Trophoblast cell (in vitro differentiated cells and primary cell): ENCODE measurements around the gene ARHGAP27.

Source experiments
- DNase-seq, 2 donors: peaks; one replicate each; pipeline ENCODE4 v3.0.0-alpha.2; 2016
- H2AFZ ChIP-seq: 2 replicates; pipeline ENCODE4 v1.6.1; 2013; ENCODE audit warnings: low read length, moderate library complexity, mild to moderate bottlenecking; ENCODE audit not compliant: insufficient read depth, poor library complexity
- H2AK5ac ChIP-seq: 2 replicates; pipeline ENCODE4 v1.6.1; 2013; ENCODE audit warnings: mild to moderate bottlenecking, low read length
- H2BK120ac ChIP-seq: 2 replicates; pipeline ENCODE4 v1.6.1; 2013; ENCODE audit warnings: low read length, mild to moderate bottlenecking, moderate library complexity; ENCODE audit not compliant: insufficient read depth, poor library complexity
- H2BK12ac ChIP-seq: 2 replicates; pipeline ENCODE4 v1.6.1; 2013; ENCODE audit warnings: mild to moderate bottlenecking, low read length, moderate library complexity
- H2BK5ac ChIP-seq: 2 replicates; pipeline ENCODE4 v1.6.1; 2013; ENCODE audit warnings: low read length, low read depth, moderate library complexity, mild to moderate bottlenecking; ENCODE audit not compliant: poor library complexity
- H3K14ac ChIP-seq: 2 replicates; pipeline ENCODE4 v1.6.1; 2013; ENCODE audit warnings: mild to moderate bottlenecking, low read length
- H3K18ac ChIP-seq: 2 replicates; pipeline ENCODE4 v1.6.1; 2013; ENCODE audit warnings: mild to moderate bottlenecking, low read length
- H3K23ac ChIP-seq: 2 replicates; pipeline ENCODE4 v1.6.1; 2013; ENCODE audit warnings: low read length
- H3K27ac ChIP-seq: 2 replicates; pipeline ENCODE4 v1.5.1; 2013; ENCODE audit warnings: low read depth, mild to moderate bottlenecking, inconsistent platforms, low read length, moderate library complexity
- H3K27me3 ChIP-seq: 2 replicates; pipeline ENCODE4 v1.6.1; 2013; ENCODE audit warnings: inconsistent platforms, mild to moderate bottlenecking, low read length, moderate library complexity; ENCODE audit not compliant: insufficient read depth
- H3K36me3 ChIP-seq, 2 experiments: 1 replicate in 1 of 2; 2 replicates in 1 of 2; pipeline ENCODE4 v1.6.1; 2013; ENCODE audit warnings: low read length in 2 of 2, mild to moderate bottlenecking in 2 of 2, moderate library complexity in 1 of 2; ENCODE audit not compliant: insufficient read depth in 2 of 2, control insufficient read depth in 1 of 2
- H3K4ac ChIP-seq: 2 replicates; pipeline ENCODE4 v1.6.1; 2013; ENCODE audit warnings: low read depth, mild to moderate bottlenecking, low read length, moderate library complexity
- H3K4me1 ChIP-seq, 2 experiments: 1 replicate in 1 of 2; 2 replicates in 1 of 2; pipeline ENCODE4 v1.6.1; 2013; ENCODE audit warnings: low read length in 2 of 2, mild to moderate bottlenecking in 2 of 2, moderate library complexity in 1 of 2; ENCODE audit not compliant: insufficient read depth in 2 of 2, control insufficient read depth in 1 of 2
- H3K4me2 ChIP-seq: 2 replicates; pipeline ENCODE4 v1.6.1; 2013; ENCODE audit warnings: inconsistent platforms, mild to moderate bottlenecking, low read length, moderate library complexity
- H3K4me3 ChIP-seq: 2 replicates; pipeline ENCODE4 v1.5.1; 2013; ENCODE audit warnings: mild to moderate bottlenecking, low read depth, low read length, inconsistent platforms
- H3K79me1 ChIP-seq: one replicate; pipeline ENCODE4 v1.6.1; 2013; ENCODE audit warnings: low read length
- H3K79me2 ChIP-seq: 2 replicates; pipeline ENCODE4 v1.6.1; 2013; ENCODE audit warnings: low read length, mild to moderate bottlenecking; ENCODE audit not compliant: control insufficient read depth, insufficient read depth, poor library complexity
- H3K9ac ChIP-seq: 2 replicates; pipeline ENCODE4 v1.6.1; 2013; ENCODE audit warnings: mild to moderate bottlenecking, low read length
- H3K9me3 ChIP-seq: 2 replicates; pipeline ENCODE4 v1.6.1; 2013; ENCODE audit warnings: low read depth, mild to moderate bottlenecking, control low read depth, inconsistent platforms, low read length; ENCODE audit not compliant: insufficient read depth
- H4K12ac ChIP-seq: 2 replicates; pipeline ENCODE4 v1.6.1; 2013; ENCODE audit warnings: low read depth, mild to moderate bottlenecking, low read length, moderate library complexity
- H4K8ac ChIP-seq: 2 replicates; pipeline ENCODE4 v1.6.1; 2013; ENCODE audit warnings: low read depth, mild to moderate bottlenecking, low read length, moderate library complexity
- H4K91ac ChIP-seq: one replicate; pipeline ENCODE4 v1.6.1; 2013; ENCODE audit warnings: low read depth, mild to moderate bottlenecking, low read length, moderate library complexity
- WGBS: extraction: QIAGEN DNeasy Blood & Tissue Kit; methylation state at CpG from one replicate; pipeline ENCODE4 v1.1.7; 2013; ENCODE audit warnings: missing lambda C conversion rate; ENCODE audit not compliant: insufficient read length, insufficient coverage; ENCODE audit errors: extremely low coverage; 5-methylcytosine and 5-hydroxymethylcytosine counted together

The ARHGAP27 gene

GRCh38 chr17:45361451-45361850, 71.2 kb downstream of the ARHGAP27 start:
- Histone ChIP-seq H3K14ac (no peak overlapping the region), H3K4me3 (no peak overlapping the region), H2AFZ (no peak overlapping the region), H4K91ac (no peak overlapping the region), H3K36me3 (no peaks in the 10 kb centered on the region), H4K8ac (no peak overlapping the region), H3K79me2 (no peaks in the 10 kb centered on the region), H2AK5ac (no peak overlapping the region), H3K18ac (no peak overlapping the region), H4K12ac (no peak overlapping the region), H2BK12ac (no peak overlapping the region), H3K27me3 (no peaks in the 10 kb centered on the region), H3K9ac (no peak overlapping the region), H3K4ac (no peak overlapping the region), H3K23ac (no peak overlapping the region), H2BK5ac (no peak overlapping the region), H2BK120ac (no peak overlapping the region), H3K4me2 (no peak overlapping the region), H3K9me3 (no peaks in the 10 kb centered on the region), H3K27ac (no peak overlapping the region), H3K4me1 (peaks cover 6% of the 10 kb centered on the region in 2 experiments), H3K79me1 (no peaks in the 10 kb centered on the region)
- WGBS: no CpG with 5 or more reads among the region's 3 CpGs
- DNase-seq: no peak

DNA sequence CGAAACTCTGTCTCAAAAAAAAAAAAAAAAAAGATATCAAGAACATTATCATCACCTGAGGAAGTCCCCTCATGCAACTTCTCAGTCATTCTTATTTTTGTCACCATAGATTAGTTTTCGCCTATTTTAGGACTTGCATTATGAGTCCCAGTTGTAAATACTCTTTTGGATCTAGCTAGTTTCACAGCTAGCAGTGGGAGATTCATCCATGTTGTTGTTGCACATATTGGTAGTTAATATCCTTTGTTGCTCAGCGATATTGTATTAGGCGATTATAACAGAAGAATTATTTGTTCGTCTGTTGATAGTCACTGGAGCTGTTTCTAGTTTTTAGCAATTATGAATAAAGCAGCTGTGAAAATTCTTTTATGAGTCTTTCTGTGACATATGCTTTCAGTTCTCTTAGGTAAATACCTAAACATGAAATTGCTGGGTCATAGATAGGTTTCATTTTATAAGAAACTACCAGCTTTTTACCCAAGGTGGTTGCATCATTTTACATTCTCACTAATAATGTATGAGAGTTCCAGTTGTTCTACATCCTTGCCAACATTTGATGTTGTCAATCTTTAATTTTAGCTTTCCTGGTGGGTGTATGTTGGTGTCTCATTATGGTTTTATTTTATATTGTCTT, 75.2 kb downstream of the ARHGAP27 start:
- Histone ChIP-seq H2BK5ac (no peak overlapping the region), H3K9me3 (peaks cover 4% of the 10 kb centered on the region), H4K12ac (no peak overlapping the region), H3K18ac (no peak overlapping the region), H3K79me2 (no peaks in the 10 kb centered on the region), H3K23ac (no peak overlapping the region), H3K4me3 (no peak overlapping the region), H3K79me1 (no peaks in the 10 kb centered on the region), H3K4me2 (no peak overlapping the region), H3K27me3 (no peaks in the 10 kb centered on the region), H4K91ac (no peak overlapping the region), H2AFZ (no peak overlapping the region), H2AK5ac (no peak overlapping the region), H3K4ac (no peak overlapping the region), H3K27ac (no peak overlapping the region), H2BK12ac (no peak overlapping the region), H2BK120ac (no peak overlapping the region), H3K36me3 (no peaks in the 10 kb centered on the region), H3K4me1 (peaks cover 0 to 4% of the 10 kb centered on the region in 2 experiments), H4K8ac (no peak overlapping the region), H3K14ac (no peak overlapping the region), H3K9ac (no peak overlapping the region)
- no peak for DNase-seq
- WGBS: no CpG with 5 or more reads among the region's 5 CpGs

DNA sequence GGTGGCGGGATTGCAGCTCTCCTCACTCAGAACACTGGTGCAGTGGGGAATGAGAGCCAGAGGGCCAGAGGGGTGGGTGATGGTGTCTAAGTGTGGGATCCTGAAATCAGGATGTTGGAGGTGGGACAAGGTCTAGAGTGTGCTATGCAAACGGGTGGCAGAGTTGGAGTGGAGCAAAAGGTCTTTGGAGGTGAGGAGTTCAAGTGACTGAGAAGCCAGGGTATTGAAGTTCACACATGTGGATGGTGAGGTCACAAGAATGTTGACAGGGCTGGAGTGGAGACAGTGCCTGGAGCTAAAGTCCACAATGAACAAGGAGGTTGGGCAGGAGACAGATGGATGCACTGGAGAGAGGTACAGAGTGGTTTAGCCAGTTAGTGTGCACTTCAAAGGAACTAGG, 77.6 kb downstream of the ARHGAP27 start:
- Histone ChIP-seq H4K8ac (no peak overlapping the region), H2BK5ac (no peak overlapping the region), H3K36me3 (no peaks in the 10 kb centered on the region), H2AK5ac (no peak overlapping the region), H3K23ac (no peak overlapping the region), H3K14ac (no peak overlapping the region), H3K18ac (no peak overlapping the region), H3K4ac (no peak overlapping the region), H4K91ac (no peak overlapping the region), H2BK120ac (no peak overlapping the region), H2BK12ac (no peak overlapping the region), H4K12ac (no peak overlapping the region), H3K27me3 (no peaks in the 10 kb centered on the region), H3K79me1 (no peaks in the 10 kb centered on the region), H3K4me1 (peaks cover 0 to 4% of the 10 kb centered on the region in 2 experiments), H3K9me3 (peaks cover 4% of the 10 kb centered on the region), H3K79me2 (no peaks in the 10 kb centered on the region), H3K27ac (no peak overlapping the region), H3K9ac (no peak overlapping the region), H3K4me3 (no peak overlapping the region), H3K4me2 (no peak overlapping the region), H2AFZ (no peak overlapping the region)
- DNase-seq: peak; percentile 86 to 88
- WGBS: no CpG with 5 or more reads among the region's 2 CpGs

- Histone ChIP-seq H2AK5ac (no peak overlapping the region), H3K27ac (no peak overlapping the region), H2AFZ (no peak overlapping the region), H2BK12ac (no peak overlapping the region), H4K8ac (no peak overlapping the region), H3K79me2 (no peaks in the 10 kb centered on the region), H3K23ac (no peak overlapping the region), H3K14ac (no peak overlapping the region), H3K4me2 (no peak overlapping the region), H3K18ac (no peak overlapping the region), H2BK5ac (no peak overlapping the region), H3K4me3 (no peak overlapping the region), H4K12ac (no peak overlapping the region), H3K9me3 (peaks cover 4% of the 10 kb centered on the region), H3K27me3 (no peaks in the 10 kb centered on the region), H3K4ac (no peak overlapping the region), H2BK120ac (no peak overlapping the region), H3K9ac (no peak overlapping the region), H3K79me1 (no peaks in the 10 kb centered on the region), H3K4me1 (peaks cover 0 to 4% of the 10 kb centered on the region in 2 experiments), H4K91ac (no peak overlapping the region), H3K36me3 (no peaks in the 10 kb centered on the region)
- WGBS: no CpG with 5 or more reads among the region's 4 CpGs
- DNase-seq: peak; percentile 7 to 12
Measured at GRCh38 chr17:45353043-45353442, 79.6 kb downstream of the ARHGAP27 start.
